Adrenal gland (tissue), 12 donors: ENCODE data around the gene MYT1. TPM values are rescaled to one million over a fixed set of nuclear protein-coding genes. Genes with fewer than 3 reads are reported as not detected.
A peak's percentile ranks its signal among the peaks of the same experiment; 100 is the strongest.

Experiments used
- DNase-seq, 7 donors: peaks; one replicate each; pipeline ENCODE4 v3.0.0-alpha.2; 2019 to 2020
- H3K27ac ChIP-seq, 5 donors: fragments of 200-600 bp; sonication (generic) in 4 of 5; 1 replicate in 3 of 5; 2 replicates in 2 of 5; pipeline versions ENCODE4 v1.5.1 to v1.8.0; 2016 to 2020; ENCODE audit warnings: mild to moderate bottlenecking in 1 of 5
- H3K27me3 ChIP-seq: fragments of 200-600 bp; 2 replicates; pipeline ENCODE4 v1.8.0; 2021
- H3K36me3 ChIP-seq, 2 donors: fragments of 200-600 bp; replicated peaks in 1 of 2; 1 replicate in 1 of 2; 2 replicates in 1 of 2; pipeline versions ENCODE4 v1.5.1 to v1.8.0; 2018 to 2022
- H3K4me1 ChIP-seq, 2 donors: fragments of 200-600 bp; replicated peaks in 1 of 2; 1 replicate in 1 of 2; 2 replicates in 1 of 2; pipeline versions ENCODE4 v1.5.1 to v1.8.0; 2018 to 2021
- H3K4me3 ChIP-seq, 4 donors: fragments of 200-600 bp; sonication (generic) in 3 of 4; one replicate each; pipeline ENCODE4 v1.5.1; 2016 to 2018
- H3K9me3 ChIP-seq, 3 donors: fragments of 200-600 bp; sonication (generic) in 1 of 3; replicated peaks in 1 of 3; 1 replicate in 2 of 3; 2 replicates in 1 of 3; pipeline versions ENCODE4 v1.5.1 to v1.8.0; 2016 to 2021
- POLR2A ChIP-seq, 2 donors: fragments of 450-650 bp; IDR thresholded peaks; one replicate each; pipeline ENCODE4 v1.6.1; 2017; ENCODE audit warnings: antibody characterized with exemption in 2 of 2, mild to moderate bottlenecking in 2 of 2, moderate library complexity in 1 of 2
- WGBS, 4 donors: extraction: QIAGEN DNeasy Blood & Tissue Kit in 2 of 4; methylation state at CpG; one replicate each; pipeline versions ENCODE4 v1.1.5 to v1.1.7; 2013 to 2017; 5-methylcytosine and 5-hydroxymethylcytosine counted together
- intact Hi-C, 2 donors: fragments of 100-400 bp; cut with DNase I; formaldehyde crosslinking; loops; one replicate each; pipeline versions ENCODE4 v1.14.1 to v1.15.0; 2022 to 2023
- polyA plus RNA-seq, 3 donors: library from polyadenylated mRNA; stranded (reverse); fragments of 200-250 nt in 2 of 3; fragments of 350-450 nt in 1 of 3; fragmentation: Illumina TruSeq in 1 of 3; extraction: RNeasy Lipid Tissue Mini Kit (QIAGEN cat#74804) in 1 of 3; gene quantifications; one replicate each; pipeline ENCODE4 v1.2.3, GENCODE V29; 2013 to 2014
- total RNA-seq, 9 donors: library from RNA; depleted of rRNA in 4 of 9; stranded (reverse); fragments of >200 nt in 4 of 9; fragments of 120-200 nt in 1 of 9; fragmentation: NEBNext Ultra II Directional in 1 of 9; extraction: Animal tissue kit (Norgen Biotek cat#: 25700) in 1 of 9; gene quantifications; one replicate each; pipeline versions ENCODE4 v1.1.0 to v1.2.4, GENCODE V29; 2013 to 2023
- TF ChIP-seq, protein P1 (sequence below), 6 experiments: fragments of 450-650 bp in 4 of 6; fragments of 200-600 bp in 2 of 6; sonication (generic) in 1 of 6; IDR thresholded peaks; 1 replicate in 5 of 6; 2 replicates in 1 of 6; pipeline versions ENCODE4 v1.5.1 to v1.8.0; 2016 to 2021; ENCODE audit warnings: antibody characterized with exemption in 6 of 6, mild to moderate bottlenecking in 2 of 6, moderate library complexity in 1 of 6
- donor health status: healthy with polysubstance abuse.
- donor health status: Bipolar disorder and iron deficiency.
- donor health status: DM: yes; HTN: yes; CAD: no.
- donor health status: DM: no; HTN: no; CAD: no.
- donor health status: DM: no; HTN: no; CAD: no.
- donor health status: DM: yes; HTN: yes; CAD: no.

MYT1 gene
- total and polyA plus RNA-seq, 12 donors: 0.61 to 8.5 (median 2.7) TPM

DNA sequence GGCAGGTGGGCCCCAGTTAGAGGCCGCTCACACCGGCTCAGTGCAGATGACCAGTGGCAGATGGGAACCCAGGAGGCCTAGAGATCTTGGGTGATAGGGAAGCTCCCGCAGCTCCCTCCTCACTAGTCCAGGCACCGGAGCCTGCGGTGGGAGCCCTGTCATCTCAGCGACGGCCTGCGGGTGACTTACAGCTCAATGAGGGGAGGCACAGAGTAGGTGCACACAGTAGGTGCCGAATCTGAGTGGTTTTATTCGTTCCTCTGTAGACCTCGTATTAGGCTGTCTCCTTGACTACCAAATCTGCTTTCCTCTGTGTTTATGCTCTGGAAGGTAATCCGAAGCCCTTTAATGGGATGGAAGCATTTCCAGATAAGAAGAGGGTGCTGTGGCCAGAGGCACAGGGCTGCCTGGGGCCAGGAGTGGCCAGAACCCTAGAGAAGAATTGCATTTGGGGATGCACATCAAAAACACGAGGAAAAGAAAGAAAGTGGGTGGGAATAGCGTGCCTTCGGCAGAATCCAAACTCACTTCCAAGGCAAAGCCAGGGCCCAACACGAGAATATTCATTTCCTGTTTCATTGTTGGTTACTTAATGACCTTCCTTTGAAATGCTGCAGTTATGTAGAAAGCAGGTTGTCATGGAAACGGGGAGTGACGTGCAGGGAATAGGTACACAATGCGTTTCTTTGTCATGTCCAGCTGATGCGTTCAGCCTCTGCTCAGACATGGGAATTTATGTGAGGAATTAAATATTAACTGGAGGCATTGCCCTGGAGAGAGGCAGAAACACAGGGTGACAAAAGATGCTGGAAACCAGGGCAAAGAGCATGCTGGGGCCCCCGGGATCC, 24.7 kb downstream of the MYT1 start:
- no peaks in the 10 kb centered on the region for H3K4me1 ChIP-seq
- peak in 4 of 7 donors; percentile 27 to 88 (median 44) for DNase-seq
- H3K9me3 ChIP-seq: no peaks in the 10 kb centered on the region
- intact Hi-C loops: no loop called here
- 60 to 69% (median 65%) methylated on average over 15 to 21 of the region's 21 CpGs for WGBS, 4 donors
- no peaks in the 10 kb centered on the region for H3K27me3 ChIP-seq
- H3K4me3 ChIP-seq: no peak overlapping the region
- peak overlapping the region in 1 of 5 donors; percentile 54 for H3K27ac ChIP-seq
- TF ChIP-seq, protein P1, sequence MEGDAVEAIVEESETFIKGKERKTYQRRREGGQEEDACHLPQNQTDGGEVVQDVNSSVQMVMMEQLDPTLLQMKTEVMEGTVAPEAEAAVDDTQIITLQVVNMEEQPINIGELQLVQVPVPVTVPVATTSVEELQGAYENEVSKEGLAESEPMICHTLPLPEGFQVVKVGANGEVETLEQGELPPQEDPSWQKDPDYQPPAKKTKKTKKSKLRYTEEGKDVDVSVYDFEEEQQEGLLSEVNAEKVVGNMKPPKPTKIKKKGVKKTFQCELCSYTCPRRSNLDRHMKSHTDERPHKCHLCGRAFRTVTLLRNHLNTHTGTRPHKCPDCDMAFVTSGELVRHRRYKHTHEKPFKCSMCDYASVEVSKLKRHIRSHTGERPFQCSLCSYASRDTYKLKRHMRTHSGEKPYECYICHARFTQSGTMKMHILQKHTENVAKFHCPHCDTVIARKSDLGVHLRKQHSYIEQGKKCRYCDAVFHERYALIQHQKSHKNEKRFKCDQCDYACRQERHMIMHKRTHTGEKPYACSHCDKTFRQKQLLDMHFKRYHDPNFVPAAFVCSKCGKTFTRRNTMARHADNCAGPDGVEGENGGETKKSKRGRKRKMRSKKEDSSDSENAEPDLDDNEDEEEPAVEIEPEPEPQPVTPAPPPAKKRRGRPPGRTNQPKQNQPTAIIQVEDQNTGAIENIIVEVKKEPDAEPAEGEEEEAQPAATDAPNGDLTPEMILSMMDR (IDR thresholded peaks at IDR 0.05): no peak
- TF ChIP-seq POLR2A (IDR thresholded peaks at IDR 0.05): no peak
- H3K36me3 ChIP-seq: no peaks in the 10 kb centered on the region

DNA sequence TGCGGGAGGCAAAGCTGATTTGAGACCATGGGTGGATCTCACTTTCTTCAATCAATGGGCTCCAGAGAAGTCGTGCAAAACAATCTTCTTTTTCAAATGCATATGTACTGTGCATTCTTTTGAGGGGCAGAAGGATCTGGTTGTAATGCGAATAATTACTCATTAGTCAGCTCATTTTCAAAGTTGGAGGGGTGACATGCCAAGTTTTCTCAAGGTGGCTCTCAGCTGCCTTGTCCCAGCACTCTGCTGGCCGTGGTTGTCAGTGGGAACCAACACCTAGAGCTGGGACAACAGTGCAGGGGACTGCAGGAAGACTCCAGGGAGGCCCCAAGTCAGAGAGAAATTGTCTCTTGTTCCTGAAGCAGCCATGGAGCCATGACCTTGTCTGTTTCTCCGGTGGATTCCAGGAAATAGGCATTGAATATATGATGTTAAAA, 25.3 kb downstream of the MYT1 start:
- 45 to 63% (median 54%) methylated on average over 4 to 5 of the region's 5 CpGs for WGBS, 4 donors
- Histone ChIP-seq H3K4me3 (no peak overlapping the region), H3K9me3 (no peaks in the 10 kb centered on the region), H3K27ac (peak overlapping the region in 1 of 5 donors; percentile 54), H3K27me3 (no peaks in the 10 kb centered on the region), H3K4me1 (no peaks in the 10 kb centered on the region), H3K36me3 (no peaks in the 10 kb centered on the region)
- TF ChIP-seq, protein P1 (IDR thresholded peaks at IDR 0.05): no peak
- TF ChIP-seq POLR2A (IDR thresholded peaks at IDR 0.05): no peak
- DNase-seq: no peak
- intact Hi-C loops: no loop called here

DNA sequence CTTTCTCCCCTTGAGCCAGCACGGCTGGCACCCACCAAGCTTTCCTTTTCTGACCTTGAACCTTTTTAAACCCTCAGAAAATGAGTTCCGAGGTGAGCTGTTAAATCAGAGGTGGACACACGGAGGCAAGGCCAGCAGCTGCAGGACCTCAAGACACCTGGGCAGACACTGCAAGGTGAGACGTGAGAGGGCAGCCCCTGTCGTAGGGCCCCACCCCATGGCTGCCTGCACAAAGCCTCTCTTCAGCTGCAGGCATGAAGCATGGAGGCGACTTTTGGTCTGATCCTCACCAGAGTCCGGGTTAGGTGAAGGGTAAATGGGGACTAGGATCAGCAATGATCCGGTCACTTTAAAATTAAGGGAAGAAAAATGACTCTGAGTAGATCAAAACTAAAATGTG, 25.7 kb downstream of the MYT1 start:
- intact Hi-C loops: no loop called here
- 62 to 72% (median 69%) methylated on average over 8 of the region's 8 CpGs for WGBS, 4 donors
- no peak for DNase-seq
- TF ChIP-seq, protein P1 (IDR thresholded peaks at IDR 0.05): no peak
- no peak for TF ChIP-seq POLR2A (IDR thresholded peaks at IDR 0.05)
- Histone ChIP-seq H3K4me1 (no peaks in the 10 kb centered on the region), H3K36me3 (no peaks in the 10 kb centered on the region), H3K27ac (peak overlapping the region in 1 of 5 donors; percentile 44), H3K27me3 (no peaks in the 10 kb centered on the region), H3K4me3 (no peak overlapping the region), H3K9me3 (no peaks in the 10 kb centered on the region)

DNA sequence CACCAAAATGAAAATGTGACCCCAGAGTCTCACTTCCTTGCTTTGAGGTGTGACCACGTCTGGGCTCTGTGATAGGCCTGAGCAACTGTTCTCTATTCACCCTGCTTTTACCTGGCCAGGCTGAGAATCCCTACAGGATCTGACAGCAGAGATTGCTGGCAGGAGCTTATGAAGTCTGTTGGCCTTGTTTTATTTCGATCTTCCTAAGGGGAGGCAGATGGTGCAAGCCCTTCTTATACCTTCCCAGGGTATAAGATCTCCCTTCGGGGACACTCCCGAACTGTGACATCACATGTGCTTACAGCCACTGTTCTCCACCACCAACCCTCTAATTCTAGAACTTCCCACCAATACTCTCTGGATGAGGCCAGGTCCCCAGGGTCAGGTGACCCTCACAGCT, 26.8 kb downstream of the MYT1 start:
- Histone ChIP-seq H3K9me3 (no peaks in the 10 kb centered on the region), H3K36me3 (no peaks in the 10 kb centered on the region), H3K4me1 (no peaks in the 10 kb centered on the region), H3K4me3 (no peak overlapping the region), H3K27ac (no peak overlapping the region), H3K27me3 (no peaks in the 10 kb centered on the region)
- no peak for TF ChIP-seq POLR2A (IDR thresholded peaks at IDR 0.05)
- TF ChIP-seq, protein P1 (IDR thresholded peaks at IDR 0.05): no peak
- intact Hi-C loops: no loop called here
- DNase-seq: no peak
- 69 to 78% (median 73%) methylated on average over 4 of the region's 4 CpGs for WGBS, 4 donors
